ENCODE data around the gene ZNF90. TPM values are rescaled to one million over a fixed set of nuclear protein-coding genes. Genes with fewer than 3 reads are reported as not detected.
A peak's percentile ranks its signal among the peaks of the same experiment; 100 is the strongest.

ZNF90 gene
- total and polyA plus RNA-seq, 2 donors from 2014 or later = 2.3 to 4.7 TPM

DNA sequence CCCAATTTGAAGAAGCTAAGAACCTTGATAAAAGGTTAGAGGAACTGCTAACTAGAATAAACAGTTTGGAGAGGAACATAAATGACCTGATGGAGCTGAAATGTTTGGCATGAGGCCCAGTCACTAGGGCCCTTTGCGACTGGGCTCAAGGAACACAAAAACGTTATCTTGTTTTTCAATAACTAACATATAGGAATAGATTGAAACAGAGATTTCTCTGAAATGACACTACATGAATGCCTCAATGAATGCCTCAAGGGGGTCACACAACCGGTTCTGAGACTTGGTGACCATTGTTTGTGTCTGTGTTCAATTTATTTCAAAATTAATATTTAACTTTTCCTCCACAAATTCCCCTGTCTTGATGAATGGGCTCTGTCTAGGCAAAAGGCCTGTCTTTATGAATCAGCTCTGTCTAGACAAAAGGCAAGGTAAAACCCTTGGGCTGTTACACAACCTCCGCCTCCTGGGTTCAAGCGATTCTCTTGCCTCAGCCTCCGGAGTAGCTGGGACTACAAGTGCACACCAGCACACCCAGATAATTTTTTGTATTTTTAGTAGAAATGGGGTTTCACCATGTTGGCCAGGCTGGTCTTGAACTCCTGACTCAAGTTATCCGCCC is 88.3 kb downstream of the ZNF90 start:
- H3K27me3 ChIP-seq (ENCODE audit: control insufficient read depth, insufficient read depth, low read length) = no peaks in the 10 kb centered on the region
- no peaks in the 10 kb centered on the region for H3K9me3 ChIP-seq (ENCODE audit: control insufficient read depth in 2 of 3, insufficient read depth in 1 of 3, low read length in 3 of 3)
- DNase-seq (peak in 2 of 5 donors; percentile 21 to 37), FAIRE-seq (no peak)
- H3K4me1 ChIP-seq (ENCODE audit: control insufficient read depth in 2 of 3, insufficient read depth in 2 of 3, low read depth in 1 of 3, low read length in 3 of 3) = peaks cover 0 to 4% (median 3%) of the 10 kb centered on the region in 3 donors
- intact Hi-C loops (cut with DNase I) = no loop called here
- no peaks in the 10 kb centered on the region for H3K36me3 ChIP-seq (ENCODE audit: control insufficient read depth in 2 of 3, insufficient read depth in 3 of 3, low read length in 3 of 3)
- no peak overlapping the region for H3K9ac ChIP-seq (ENCODE audit: low read length in 3 of 3)
- no peak overlapping the region for H3K27ac ChIP-seq (ENCODE audit: low read depth in 2 of 2, low read length in 2 of 2)
- no peak overlapping the region for H3K4me3 ChIP-seq (ENCODE audit: low read length in 3 of 3)
- TF ChIP-seq, protein P1, sequence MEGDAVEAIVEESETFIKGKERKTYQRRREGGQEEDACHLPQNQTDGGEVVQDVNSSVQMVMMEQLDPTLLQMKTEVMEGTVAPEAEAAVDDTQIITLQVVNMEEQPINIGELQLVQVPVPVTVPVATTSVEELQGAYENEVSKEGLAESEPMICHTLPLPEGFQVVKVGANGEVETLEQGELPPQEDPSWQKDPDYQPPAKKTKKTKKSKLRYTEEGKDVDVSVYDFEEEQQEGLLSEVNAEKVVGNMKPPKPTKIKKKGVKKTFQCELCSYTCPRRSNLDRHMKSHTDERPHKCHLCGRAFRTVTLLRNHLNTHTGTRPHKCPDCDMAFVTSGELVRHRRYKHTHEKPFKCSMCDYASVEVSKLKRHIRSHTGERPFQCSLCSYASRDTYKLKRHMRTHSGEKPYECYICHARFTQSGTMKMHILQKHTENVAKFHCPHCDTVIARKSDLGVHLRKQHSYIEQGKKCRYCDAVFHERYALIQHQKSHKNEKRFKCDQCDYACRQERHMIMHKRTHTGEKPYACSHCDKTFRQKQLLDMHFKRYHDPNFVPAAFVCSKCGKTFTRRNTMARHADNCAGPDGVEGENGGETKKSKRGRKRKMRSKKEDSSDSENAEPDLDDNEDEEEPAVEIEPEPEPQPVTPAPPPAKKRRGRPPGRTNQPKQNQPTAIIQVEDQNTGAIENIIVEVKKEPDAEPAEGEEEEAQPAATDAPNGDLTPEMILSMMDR (IDR thresholded peaks at IDR 0.05; ENCODE audit: borderline replicate concordance, extremely low read depth, insufficient read depth) = no peak

DNA sequence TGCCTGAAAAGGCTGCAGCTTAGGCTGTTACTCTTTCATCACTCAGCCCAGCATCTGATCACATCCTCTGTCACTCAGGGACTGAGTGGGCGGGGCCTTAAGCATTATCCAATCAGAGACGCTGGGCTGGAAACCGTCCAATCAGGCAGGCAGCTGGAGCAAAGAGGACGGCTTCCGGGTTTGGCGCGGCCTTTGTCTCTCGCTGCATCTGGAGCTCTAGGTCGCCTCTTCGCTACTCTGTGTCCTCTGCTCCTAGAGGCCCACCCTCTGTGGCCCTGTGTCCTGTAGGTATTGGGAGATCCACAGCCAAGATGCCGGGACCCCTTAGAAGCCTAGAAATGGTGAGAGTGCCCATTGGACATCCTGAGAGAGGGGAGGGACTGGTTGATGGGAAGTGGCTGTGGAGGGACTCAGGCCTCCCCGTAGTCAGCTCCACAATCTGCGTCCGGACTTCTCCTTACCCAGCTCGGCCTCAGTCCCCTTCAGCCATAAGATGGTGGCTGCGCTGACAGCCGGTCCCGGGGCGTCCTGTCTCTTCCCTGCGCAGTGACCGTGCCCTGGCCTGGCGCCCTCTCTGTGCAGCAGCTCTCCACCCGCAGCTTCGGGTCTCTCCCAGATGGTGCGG is 89.3 kb downstream of the ZNF90 start, which contains the start of gene ZNF486:
Gene ZNF486, plus strand, starts transcription at position 195 of the 625 bp plus-strand sequence. Its CDS starts 117 bp downstream, at position 312.
- peak within 1 kb of the TSS; percentile 78 to 96 (median 82) for H3K4me3 ChIP-seq (ENCODE audit: low read length in 3 of 3)
- intact Hi-C loops (cut with DNase I) = no loop called here
- FAIRE-seq (peak; percentile 92), DNase-seq (peak; percentile 97 to 99 (median 98))
- TF ChIP-seq, protein P1 (IDR thresholded peaks at IDR 0.05; ENCODE audit: borderline replicate concordance, extremely low read depth, insufficient read depth) = no peak
- H3K27ac ChIP-seq (ENCODE audit: low read depth in 2 of 2, low read length in 2 of 2) = peak within 1 kb of the TSS; percentile 29 to 44
- H3K36me3 ChIP-seq (ENCODE audit: control insufficient read depth in 2 of 3, insufficient read depth in 3 of 3, low read length in 3 of 3) = peaks cover 0 to 2% (median 0%) of the 10 kb centered on the region in 3 donors
- H3K9ac ChIP-seq (ENCODE audit: low read length in 3 of 3) = peak within 1 kb of the TSS; percentile 49 to 93 (median 60)
- H3K9me3 ChIP-seq (ENCODE audit: control insufficient read depth in 2 of 3, insufficient read depth in 1 of 3, low read length in 3 of 3) = no peaks in the 10 kb centered on the region
- peaks cover 0 to 4% (median 3%) of the 10 kb centered on the region in 3 donors for H3K4me1 ChIP-seq (ENCODE audit: control insufficient read depth in 2 of 3, insufficient read depth in 2 of 3, low read depth in 1 of 3, low read length in 3 of 3)
- H3K27me3 ChIP-seq (ENCODE audit: control insufficient read depth, insufficient read depth, low read length) = no peaks in the 10 kb centered on the region

DNA sequence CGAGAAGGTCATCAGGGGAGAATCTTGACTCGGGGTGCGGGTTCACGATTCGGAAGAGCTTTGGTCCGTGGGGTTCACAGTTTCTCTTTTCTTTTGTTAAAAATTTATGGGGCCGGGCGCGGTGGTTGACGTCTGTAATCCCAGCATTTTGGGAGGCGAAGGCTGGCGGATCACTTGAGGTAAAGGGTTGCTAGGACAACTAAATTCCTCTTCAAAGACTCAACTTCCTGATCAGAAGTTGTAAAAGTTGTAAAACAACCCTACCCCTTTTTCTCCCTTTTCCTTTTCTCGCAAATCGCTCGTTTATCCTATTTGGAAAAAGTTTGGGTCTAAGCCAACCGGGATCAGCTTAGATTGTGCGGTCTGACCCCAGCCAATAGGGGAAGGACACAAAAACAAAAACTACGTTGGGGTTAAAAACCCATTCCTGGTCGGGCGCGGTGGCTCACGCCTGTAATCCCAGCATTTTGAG is 89.9 kb downstream of the ZNF90 start:
- H3K4me3 ChIP-seq (ENCODE audit: low read length in 3 of 3) = peak overlapping the region; percentile 78 to 96 (median 82)
- peaks cover 0 to 2% (median 0%) of the 10 kb centered on the region in 3 donors for H3K36me3 ChIP-seq (ENCODE audit: control insufficient read depth in 2 of 3, insufficient read depth in 3 of 3, low read length in 3 of 3)
- FAIRE-seq (no peak), DNase-seq (peak in 2 of 5 donors; percentile 48 to 57)
- intact Hi-C loops (cut with DNase I) = no loop called here
- TF ChIP-seq, protein P1 (IDR thresholded peaks at IDR 0.05; ENCODE audit: borderline replicate concordance, extremely low read depth, insufficient read depth) = no peak
- H3K9me3 ChIP-seq (ENCODE audit: control insufficient read depth in 2 of 3, insufficient read depth in 1 of 3, low read length in 3 of 3) = no peaks in the 10 kb centered on the region
- peak overlapping the region in 2 of 3 donors; percentile 60 to 93 for H3K9ac ChIP-seq (ENCODE audit: low read length in 3 of 3)
- peak overlapping the region; percentile 29 to 44 for H3K27ac ChIP-seq (ENCODE audit: low read depth in 2 of 2, low read length in 2 of 2)
- H3K27me3 ChIP-seq (ENCODE audit: control insufficient read depth, insufficient read depth, low read length) = no peaks in the 10 kb centered on the region
- H3K4me1 ChIP-seq (ENCODE audit: control insufficient read depth in 2 of 3, insufficient read depth in 2 of 3, low read depth in 1 of 3, low read length in 3 of 3) = peaks cover 0 to 4% (median 3%) of the 10 kb centered on the region in 3 donors

Other genes with a start within 250 kb of the ZNF90 start
- 15.3 TPM for gene ZNF253, start 212.1 kb upstream of the ZNF90 start, total RNA-seq
- 5.4 TPM for gene ZNF253, start 212.1 kb upstream of the ZNF90 start, polyA plus RNA-seq (ENCODE audit: insufficient read depth, low read depth, low replicate concordance)
- 4.5 TPM for gene ZNF93, start 177.1 kb upstream of the ZNF90 start, total RNA-seq
- 1.9 TPM for gene ZNF93, start 177.1 kb upstream of the ZNF90 start, polyA plus RNA-seq (ENCODE audit: insufficient read depth, low read depth, low replicate concordance)
- gene ZNF682, start 38.5 kb upstream of the ZNF90 start, total RNA-seq = 8.6 TPM
- gene ZNF682, start 38.5 kb upstream of the ZNF90 start, polyA plus RNA-seq (ENCODE audit: insufficient read depth, low read depth, low replicate concordance) = 6.5 TPM
- gene ZNF486, start 89.2 kb downstream of the ZNF90 start, total RNA-seq = 12.9 TPM
- 2.6 TPM for gene ZNF486, start 89.2 kb downstream of the ZNF90 start, polyA plus RNA-seq (ENCODE audit: insufficient read depth, low read depth, low replicate concordance)